Tibial nerve (tissue), 4 donors: ENCODE results near the gene KLF11.

Experiments used
- CTCF ChIP-seq, 5 experiments: fragments of 200-600 bp in 3 of 5; fragments of 450-650 bp in 2 of 5; sonication (generic) in 3 of 5; IDR thresholded peaks; one replicate each; pipeline ENCODE4 v1.5.1; 2016 to 2019; ENCODE audit warnings: antibody characterized with exemption in 5 of 5, mild to moderate bottlenecking in 3 of 5, moderate library complexity in 2 of 5
- EP300 ChIP-seq, 2 donors: sonication (generic); formaldehyde crosslinking; IDR thresholded peaks; one replicate each; pipeline ENCODE4 v1.6.1; 2017; ENCODE audit warnings: antibody characterized with exemption in 2 of 2, mild to moderate bottlenecking in 1 of 2
- POLR2A ChIP-seq, 2 donors: fragments of 450-650 bp; IDR thresholded peaks; one replicate each; pipeline ENCODE4 v1.6.1; 2017; ENCODE audit warnings: antibody characterized with exemption in 2 of 2, mild to moderate bottlenecking in 2 of 2, moderate library complexity in 2 of 2

GRCh38 chr2:10085043-10085667 is 41.8 kb downstream of the KLF11 start:
- TF ChIP-seq EP300 (IDR thresholded peaks at IDR 0.05) (no peak), POLR2A (IDR thresholded peaks at IDR 0.05) (no peak), CTCF (IDR thresholded peaks at IDR 0.05) (no peak)
